ENCODE results near the gene APLNR. TPM values are rescaled to one million over a fixed set of nuclear protein-coding genes. Genes with fewer than 3 reads are reported as not detected.

APLNR gene
- total RNA-seq, 2 experiments from 2014 or later, result not detected

- BruUV-seq (replicated peaks), result no TSS peak
- intact Hi-C loops (cut with micrococcal nuclease; ENCODE audit: unreplicated experiment), result no loop called here
- no peaks in the 10 kb centered on the region for H3K79me2 ChIP-seq (ENCODE audit: insufficient read depth, low read depth, low read length)
- no peaks in the 10 kb centered on the region for H3K9me2 ChIP-seq (ENCODE audit: insufficient read depth, low read length)
- no peaks in the 10 kb centered on the region for H3K4me1 ChIP-seq (ENCODE audit: insufficient read depth, low read length, poor library complexity, severe bottlenecking)
- H3K4me2 ChIP-seq (ENCODE audit: low read length), result no peak overlapping the region
- no peak overlapping the region for H2AFZ ChIP-seq (ENCODE audit: low read length)
- no peak overlapping the region for H3K4me3 ChIP-seq (ENCODE audit: low read depth, low read length, poor library complexity, severe bottlenecking)
- H4K20me1 ChIP-seq (ENCODE audit: insufficient read depth, low read length), result no peaks in the 10 kb centered on the region
- ChIA-PET POLR2A (interaction anchor here (0.6 kb wide), 1 partner anchor 584 kb away, joined by 3 read pairs; no protein-coding TSS in a partner anchor), CTCF (ENCODE audit: unreplicated experiment) (no interaction called here)
- H3K9me3 ChIP-seq (ENCODE audit: low read length), result no peaks in the 10 kb centered on the region
- no peak for TF ChIP-seq EZH2phosphoT487 (IDR thresholded peaks at IDR 0.05; ENCODE audit: borderline replicate concordance, low read depth, low read length)
- TF ChIP-seq, protein P1, sequence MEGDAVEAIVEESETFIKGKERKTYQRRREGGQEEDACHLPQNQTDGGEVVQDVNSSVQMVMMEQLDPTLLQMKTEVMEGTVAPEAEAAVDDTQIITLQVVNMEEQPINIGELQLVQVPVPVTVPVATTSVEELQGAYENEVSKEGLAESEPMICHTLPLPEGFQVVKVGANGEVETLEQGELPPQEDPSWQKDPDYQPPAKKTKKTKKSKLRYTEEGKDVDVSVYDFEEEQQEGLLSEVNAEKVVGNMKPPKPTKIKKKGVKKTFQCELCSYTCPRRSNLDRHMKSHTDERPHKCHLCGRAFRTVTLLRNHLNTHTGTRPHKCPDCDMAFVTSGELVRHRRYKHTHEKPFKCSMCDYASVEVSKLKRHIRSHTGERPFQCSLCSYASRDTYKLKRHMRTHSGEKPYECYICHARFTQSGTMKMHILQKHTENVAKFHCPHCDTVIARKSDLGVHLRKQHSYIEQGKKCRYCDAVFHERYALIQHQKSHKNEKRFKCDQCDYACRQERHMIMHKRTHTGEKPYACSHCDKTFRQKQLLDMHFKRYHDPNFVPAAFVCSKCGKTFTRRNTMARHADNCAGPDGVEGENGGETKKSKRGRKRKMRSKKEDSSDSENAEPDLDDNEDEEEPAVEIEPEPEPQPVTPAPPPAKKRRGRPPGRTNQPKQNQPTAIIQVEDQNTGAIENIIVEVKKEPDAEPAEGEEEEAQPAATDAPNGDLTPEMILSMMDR (conservative IDR thresholded peaks at IDR 0.05; ENCODE audit: low read length), result no peak
- no peak overlapping the region for H3K27ac ChIP-seq (ENCODE audit: low read depth, low read length, poor library complexity, severe bottlenecking)
- DNase-seq (ENCODE audit: low spot score), result no peak
- H3K36me3 ChIP-seq (ENCODE audit: insufficient read depth, low read length), result no peaks in the 10 kb centered on the region
Observed at GRCh38 chr11:57276971-57277675, 40.1 kb upstream of the APLNR start.

GRCh38 chr11:57276169-57276970 is 39.3 kb upstream of the APLNR start:
- ChIA-PET CTCF (ENCODE audit: unreplicated experiment) (no interaction called here), POLR2A (no interaction called here)
- no peak overlapping the region for H2AFZ ChIP-seq (ENCODE audit: low read length)
- no peak for DNase-seq (ENCODE audit: low spot score)
- H3K9me2 ChIP-seq (ENCODE audit: insufficient read depth, low read length), result no peaks in the 10 kb centered on the region
- no peaks in the 10 kb centered on the region for H4K20me1 ChIP-seq (ENCODE audit: insufficient read depth, low read length)
- no peaks in the 10 kb centered on the region for H3K36me3 ChIP-seq (ENCODE audit: insufficient read depth, low read length)
- BruUV-seq (replicated peaks), result no TSS peak
- intact Hi-C loops (cut with micrococcal nuclease; ENCODE audit: unreplicated experiment), result no loop called here
- no peak overlapping the region for H3K27ac ChIP-seq (ENCODE audit: low read depth, low read length, poor library complexity, severe bottlenecking)
- H3K4me1 ChIP-seq (ENCODE audit: insufficient read depth, low read length, poor library complexity, severe bottlenecking), result no peaks in the 10 kb centered on the region
- no peaks in the 10 kb centered on the region for H3K9me3 ChIP-seq (ENCODE audit: low read length)
- H3K79me2 ChIP-seq (ENCODE audit: insufficient read depth, low read depth, low read length), result no peaks in the 10 kb centered on the region
- H3K4me3 ChIP-seq (ENCODE audit: low read depth, low read length, poor library complexity, severe bottlenecking), result no peak overlapping the region
- TF ChIP-seq EZH2phosphoT487 (IDR thresholded peaks at IDR 0.05; ENCODE audit: borderline replicate concordance, low read depth, low read length), result no peak
- TF ChIP-seq, protein P1 (conservative IDR thresholded peaks at IDR 0.05; ENCODE audit: low read length), result no peak
- H3K4me2 ChIP-seq (ENCODE audit: low read length), result no peak overlapping the region

DNA sequence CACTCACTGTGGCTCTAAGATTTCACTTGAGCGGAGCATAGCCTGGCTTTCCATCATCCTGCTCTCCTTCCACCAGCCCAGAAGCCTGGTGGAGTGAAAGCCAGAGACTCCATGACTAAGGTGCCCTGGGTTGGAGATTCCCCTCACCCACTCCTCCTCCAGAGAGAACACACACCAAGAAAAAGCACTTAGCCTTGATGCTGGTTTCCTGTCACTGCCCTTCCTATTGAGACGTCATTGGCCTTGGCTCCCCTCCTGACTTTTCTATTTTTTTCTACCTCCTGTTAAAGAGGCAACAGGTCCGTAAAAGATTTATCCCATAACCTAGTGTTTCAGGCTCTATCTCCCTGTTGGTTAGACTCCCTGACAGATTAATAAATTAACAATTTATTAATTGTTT is 38.5 kb upstream of the APLNR start:
- intact Hi-C loops (cut with micrococcal nuclease; ENCODE audit: unreplicated experiment), result no loop called here
- no peak overlapping the region for H3K4me3 ChIP-seq (ENCODE audit: low read depth, low read length, poor library complexity, severe bottlenecking)
- no peak for DNase-seq (ENCODE audit: low spot score)
- no peak for TF ChIP-seq EZH2phosphoT487 (IDR thresholded peaks at IDR 0.05; ENCODE audit: borderline replicate concordance, low read depth, low read length)
- TF ChIP-seq, protein P1 (conservative IDR thresholded peaks at IDR 0.05; ENCODE audit: low read length), result no peak
- H3K4me1 ChIP-seq (ENCODE audit: insufficient read depth, low read length, poor library complexity, severe bottlenecking), result no peaks in the 10 kb centered on the region
- no peak overlapping the region for H3K4me2 ChIP-seq (ENCODE audit: low read length)
- POLR2A ChIA-PET, result no interaction called here
- H3K27ac ChIP-seq (ENCODE audit: low read depth, low read length, poor library complexity, severe bottlenecking), result no peak overlapping the region
- H3K79me2 ChIP-seq (ENCODE audit: insufficient read depth, low read depth, low read length), result no peaks in the 10 kb centered on the region
- BruUV-seq (replicated peaks), result no TSS peak
- no peaks in the 10 kb centered on the region for H4K20me1 ChIP-seq (ENCODE audit: insufficient read depth, low read length)
- H3K36me3 ChIP-seq (ENCODE audit: insufficient read depth, low read length), result no peaks in the 10 kb centered on the region
- no peaks in the 10 kb centered on the region for H3K9me3 ChIP-seq (ENCODE audit: low read length)
- CTCF ChIA-PET (ENCODE audit: unreplicated experiment), result no interaction called here
- no peak overlapping the region for H2AFZ ChIP-seq (ENCODE audit: low read length)
- no peaks in the 10 kb centered on the region for H3K9me2 ChIP-seq (ENCODE audit: insufficient read depth, low read length)
